D721Med (cell line): ENCODE data around the gene SPATS1.

ENCODE experiments used
- DNase-seq: peaks from one replicate; pipeline ENCODE4 v3.0.0; 2011; ENCODE audit warnings: low spot score; ENCODE audit not compliant: insufficient read length
- FAIRE-seq: peaks from 2 replicates; lab custom pipeline; 2011; peaks lifted over from hg19 to GRCh38; lab: Jason Lieb, UNC
- CTCF ChIP-seq: IDR thresholded peaks from 2 replicates; pipeline ENCODE4 v1.5.1; 2012; ENCODE audit warnings: mild to moderate bottlenecking, control low read depth; ENCODE audit not compliant: insufficient read depth; ENCODE audit errors: missing control alignments

The SPATS1 gene

GRCh38 chr6:44298864-44299263 lies 43.6 kb upstream of the SPATS1 start:
- DNase-seq = no peak
- no peak for TF ChIP-seq CTCF
- no peak for FAIRE-seq

GRCh38 chr6:44300292-44300823 lies 42.1 kb upstream of the SPATS1 start:
- no peak for TF ChIP-seq CTCF
- DNase-seq (no peak), FAIRE-seq (no peak)

DNA sequence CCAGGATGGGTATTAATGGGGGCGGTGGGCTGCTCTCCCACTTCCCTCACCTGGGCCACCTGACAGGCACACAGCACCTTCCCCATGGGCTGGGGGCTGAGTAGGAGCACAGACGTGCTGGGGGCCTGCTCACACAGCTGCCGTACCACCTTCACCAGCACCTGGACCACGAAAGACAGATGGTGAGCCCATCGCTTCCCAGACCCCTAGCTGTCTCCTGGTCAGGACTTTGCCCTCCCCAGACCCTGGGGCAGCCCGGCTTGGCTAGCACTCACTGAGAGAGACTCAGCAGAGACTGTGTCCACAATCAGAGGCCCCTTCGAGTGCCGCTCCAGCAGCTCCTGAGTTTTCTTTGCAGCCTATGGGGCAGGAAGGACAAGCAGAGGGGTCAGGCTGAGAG lies 41.3 kb upstream of the SPATS1 start:
- TF ChIP-seq CTCF = no peak
- DNase-seq (no peak), FAIRE-seq (no peak)

DNA sequence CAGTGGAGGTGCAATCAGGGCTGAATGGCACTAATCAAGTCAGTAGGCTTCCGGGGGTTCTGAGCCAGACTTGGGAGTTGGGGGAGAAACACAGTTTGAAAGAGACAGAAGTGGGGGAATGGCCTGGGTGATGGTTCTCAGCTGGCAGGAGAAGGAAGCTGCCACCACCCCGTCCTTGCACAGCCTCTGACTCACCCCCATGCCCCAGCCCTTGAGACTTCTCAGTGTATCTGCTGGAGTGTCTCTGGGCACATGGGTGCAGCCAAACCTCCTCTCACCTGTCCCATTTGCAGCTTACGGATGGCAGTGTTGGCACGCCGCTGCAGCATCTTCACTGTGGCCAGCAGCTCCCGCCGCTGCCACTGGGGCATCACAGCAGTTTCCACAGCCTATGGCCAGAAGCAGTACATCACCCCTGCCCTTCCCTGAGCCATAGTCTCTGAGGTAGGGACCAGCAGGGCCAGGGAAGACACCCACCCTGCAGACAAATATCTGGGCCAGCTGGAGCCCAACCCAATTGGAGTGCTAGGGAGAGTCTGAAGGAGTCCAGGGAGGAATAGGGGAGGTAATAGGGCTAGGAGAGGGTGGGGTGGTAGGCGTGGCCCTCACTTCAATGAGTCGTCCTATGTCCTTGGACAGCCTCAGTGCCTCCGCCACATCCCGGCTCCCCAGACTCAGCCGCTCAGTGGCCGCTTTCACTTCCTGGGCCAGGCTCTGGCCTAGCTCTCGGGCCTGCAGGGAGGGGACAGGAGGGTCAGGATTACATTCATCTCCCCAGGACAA lies 40.5 kb upstream of the SPATS1 start:
- DNase-seq (no peak), FAIRE-seq (no peak)
- no peak for TF ChIP-seq CTCF

GRCh38 chr6:44302856-44303255 lies 39.6 kb upstream of the SPATS1 start:
- no peak for FAIRE-seq
- no peak for TF ChIP-seq CTCF
- DNase-seq = no peak

- FAIRE-seq (no peak), DNase-seq (no peak)
- no peak for TF ChIP-seq CTCF
These were observed 38.6 kb upstream of the SPATS1 start for GRCh38 chr6:44303842-44304241.

DNA sequence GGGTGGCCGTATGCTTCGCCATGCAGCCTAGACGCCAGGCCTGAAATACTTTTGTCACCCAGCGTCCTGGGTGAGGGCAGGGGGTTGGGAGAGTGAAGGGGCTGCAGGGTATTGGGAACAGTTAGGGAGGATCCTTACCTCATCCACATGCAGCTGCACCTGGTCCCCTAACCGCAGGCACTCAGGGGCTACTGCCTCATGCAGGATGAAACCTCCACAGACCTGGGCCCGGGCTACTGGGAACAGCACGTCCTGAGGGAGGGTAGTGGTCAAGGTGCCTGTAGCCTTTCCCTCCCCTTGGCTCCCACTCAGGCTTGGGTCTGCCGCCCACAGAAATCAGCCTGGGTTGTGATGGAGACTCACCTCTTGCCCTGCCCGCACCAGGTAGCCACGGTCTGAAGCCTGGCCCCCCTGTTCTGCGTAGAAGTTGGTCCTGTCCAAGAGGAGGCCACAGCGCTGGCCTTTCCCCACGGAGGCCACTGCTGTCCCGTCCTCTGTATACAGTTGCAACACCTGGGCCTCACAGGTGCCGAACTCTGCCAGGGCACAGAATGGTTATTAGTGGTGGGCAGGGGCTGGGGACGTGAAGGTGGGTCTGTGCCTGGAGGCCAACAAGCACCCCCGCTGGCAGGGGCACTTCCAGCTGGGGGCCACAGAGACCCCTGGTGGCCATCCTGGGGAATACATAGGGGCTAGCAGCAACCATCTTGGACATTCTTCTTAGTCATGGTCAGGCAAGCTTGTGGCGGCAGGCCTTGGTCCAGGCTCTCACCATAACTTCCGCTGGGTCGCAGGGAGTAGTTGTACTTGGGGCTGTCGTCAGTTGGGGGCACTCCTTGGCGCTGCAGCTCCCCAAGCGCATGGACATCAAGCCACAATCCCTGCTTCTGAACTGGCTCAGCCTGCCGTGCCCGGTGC lies 37.9 kb upstream of the SPATS1 start:
- FAIRE-seq (no peak), DNase-seq (peak; percentile 63)
- peak; percentile 52 for TF ChIP-seq CTCF
